AG04450 (cell line): ENCODE results near the gene GNGT2. TPM values are rescaled to one million over a fixed set of nuclear protein-coding genes. Genes with fewer than 3 reads are reported as not detected.

ENCODE experiments used
- CTCF ChIA-PET: fragments of 300-600, 350-600 bp; formaldehyde crosslinking; extraction: SDS; loops from one replicate; lab custom pipeline; 2022; ENCODE audit warnings: antibody characterized with exemption, inconsistent platforms; lab: Charles Lee
- POLR2A ChIA-PET: fragments of 350-600 bp; formaldehyde crosslinking; extraction: SDS; loops from one replicate; lab custom pipeline; 2021; ENCODE audit warnings: antibody characterized with exemption, inconsistent platforms; lab: Yijun Ruan, JAX
- DNase-seq: peaks from one replicate; pipeline ENCODE4 v3.0.0-alpha.2; 2011; ENCODE audit warnings: low read depth, low spot score
- H3K27ac ChIP-seq: one replicate; pipeline ENCODE4 v1.5.1; 2012; ENCODE audit warnings: low read depth, low read length, control low read depth
- H3K27me3 ChIP-seq: one replicate; pipeline ENCODE4 v1.6.0; 2012; ENCODE audit warnings: low read length; ENCODE audit not compliant: control insufficient read depth, insufficient read depth
- H3K4me3 ChIP-seq: 2 replicates; pipeline ENCODE4 v1.5.1; 2011; ENCODE audit warnings: mild to moderate bottlenecking, low read depth, low read length, control low read depth
- H3K9me3 ChIP-seq: 2 replicates; pipeline ENCODE4 v1.5.1; 2012; ENCODE audit warnings: low read length; ENCODE audit not compliant: control insufficient read depth, insufficient read depth
- polyA minus RNA-seq: library from RNA; depleted of rRNA, polyadenylated mRNA; stranded (reverse); fragments of >200 nt; gene quantifications from 2 replicates; pipeline ENCODE4 v1.2.3, GENCODE V29; 2011; rRNA and poly(A)+ RNA removed
- polyA plus RNA-seq: library from polyadenylated mRNA; depleted of rRNA; stranded (reverse); fragments of >200 nt; gene quantifications from 2 replicates; pipeline ENCODE4 v1.2.3, GENCODE V29; 2011; rRNA removed
- TF ChIP-seq, protein P1 (sequence below): IDR thresholded peaks from 2 replicates; pipeline ENCODE4 v1.5.1; 2011; ENCODE audit warnings: low read depth, low read length, control low read depth, inconsistent platforms

The GNGT2 gene
- 0.16 and 0.21 TPM in 2 replicates for polyA plus RNA-seq
- polyA minus RNA-seq: not detected in 2 replicates

DNA sequence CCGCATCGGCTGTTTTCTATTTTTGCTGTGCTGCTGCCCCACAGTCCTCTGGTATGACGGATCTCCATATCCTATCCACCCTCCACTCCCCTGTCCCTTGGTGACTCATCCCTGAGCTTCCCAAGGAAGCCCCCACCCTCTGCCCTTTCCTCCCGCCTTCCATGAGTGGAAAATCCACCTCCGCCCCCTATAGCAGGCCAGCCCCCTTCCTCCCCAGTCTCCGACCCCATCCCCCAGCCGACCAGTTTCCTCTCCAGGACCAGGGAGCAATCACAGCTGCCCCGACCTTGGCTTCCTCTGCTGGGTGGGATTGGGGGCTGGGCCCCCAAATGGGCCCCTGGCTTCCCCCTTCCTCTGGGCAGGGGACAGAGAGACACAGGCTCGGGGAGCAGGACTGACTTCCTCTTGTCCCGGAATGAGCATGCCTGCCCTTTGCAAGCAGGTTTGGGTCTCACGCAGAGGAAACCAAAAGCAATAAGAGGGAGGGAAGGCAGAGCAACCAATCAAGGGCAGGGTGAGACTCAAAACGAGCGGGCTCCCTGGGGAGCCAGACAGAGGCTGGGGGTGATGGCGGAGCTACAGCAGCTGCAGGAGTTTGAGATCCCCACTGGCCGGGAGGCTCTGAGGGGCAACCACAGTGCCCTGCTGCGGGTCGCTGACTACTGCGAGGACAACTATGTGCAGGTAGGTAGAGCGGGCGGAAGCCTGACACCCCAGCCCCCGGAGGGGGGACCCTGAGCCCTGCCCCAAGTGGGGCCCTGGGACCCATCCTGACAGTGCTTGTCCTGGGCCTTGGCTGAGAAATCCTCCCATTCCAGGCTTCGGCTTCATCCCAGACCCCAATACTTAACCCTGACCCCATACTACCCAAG is at the start of gene GNGT2, which contains the start of gene ABI3:
TSS of gene GNGT2 (minus strand) at position 417 of the 872 bp plus-strand sequence. CDS start 3,152 bp downstream, outside the sequence.
TSS of gene ABI3 (plus strand) at position 550 of the 872 bp plus-strand sequence. CDS start at position 568, 18 bp downstream.
- POLR2A ChIA-PET: no interaction called here
- Histone ChIP-seq H3K27me3 (peaks cover 8% of the 10 kb centered on the region), H3K9me3 (no peaks in the 10 kb centered on the region), H3K27ac (no peak within 1 kb of the TSS), H3K4me3 (no peak within 1 kb of the TSS)
- no peak for DNase-seq
- CTCF ChIA-PET: interaction anchor here (1.2 to 2.9 kb wide), 2 partner anchors 17 to 30 kb away, joined by 3 to 10 read pairs; no protein-coding TSS in a partner anchor
- TF ChIP-seq, protein P1, sequence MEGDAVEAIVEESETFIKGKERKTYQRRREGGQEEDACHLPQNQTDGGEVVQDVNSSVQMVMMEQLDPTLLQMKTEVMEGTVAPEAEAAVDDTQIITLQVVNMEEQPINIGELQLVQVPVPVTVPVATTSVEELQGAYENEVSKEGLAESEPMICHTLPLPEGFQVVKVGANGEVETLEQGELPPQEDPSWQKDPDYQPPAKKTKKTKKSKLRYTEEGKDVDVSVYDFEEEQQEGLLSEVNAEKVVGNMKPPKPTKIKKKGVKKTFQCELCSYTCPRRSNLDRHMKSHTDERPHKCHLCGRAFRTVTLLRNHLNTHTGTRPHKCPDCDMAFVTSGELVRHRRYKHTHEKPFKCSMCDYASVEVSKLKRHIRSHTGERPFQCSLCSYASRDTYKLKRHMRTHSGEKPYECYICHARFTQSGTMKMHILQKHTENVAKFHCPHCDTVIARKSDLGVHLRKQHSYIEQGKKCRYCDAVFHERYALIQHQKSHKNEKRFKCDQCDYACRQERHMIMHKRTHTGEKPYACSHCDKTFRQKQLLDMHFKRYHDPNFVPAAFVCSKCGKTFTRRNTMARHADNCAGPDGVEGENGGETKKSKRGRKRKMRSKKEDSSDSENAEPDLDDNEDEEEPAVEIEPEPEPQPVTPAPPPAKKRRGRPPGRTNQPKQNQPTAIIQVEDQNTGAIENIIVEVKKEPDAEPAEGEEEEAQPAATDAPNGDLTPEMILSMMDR: no peak

DNA sequence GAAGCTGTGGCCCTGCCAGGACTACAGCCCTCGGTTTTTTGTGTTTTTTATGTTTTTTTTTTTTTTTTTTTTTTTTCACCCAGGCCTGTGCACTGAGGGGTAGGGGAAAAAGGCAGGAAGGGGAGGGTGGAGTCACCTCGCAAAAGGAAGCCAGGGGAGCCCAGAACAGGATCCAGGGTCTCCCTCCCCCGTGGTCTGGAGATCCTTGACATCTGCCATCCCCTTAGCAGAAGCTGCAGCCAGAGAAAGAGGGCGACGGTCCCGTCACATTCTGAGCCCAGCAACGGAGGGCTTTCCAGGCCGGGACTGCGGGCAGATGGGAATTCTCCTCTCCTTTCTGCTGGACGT is 49.3 kb upstream of the GNGT2 start:
- Histone ChIP-seq H3K4me3 (peak overlapping the region; percentile 54), H3K27ac (no peak overlapping the region), H3K9me3 (no peaks in the 10 kb centered on the region), H3K27me3 (peaks cover 6% of the 10 kb centered on the region)
- DNase-seq: no peak
- ChIA-PET POLR2A (interaction anchor here (1.1 kb wide), 1 partner anchor 67 kb away, joined by 4 read pairs; no protein-coding TSS in a partner anchor), CTCF (interaction anchor here (1.4 kb wide), 1 partner anchor 31 kb away, joined by 5 read pairs; no protein-coding TSS in a partner anchor)
- TF ChIP-seq, protein P1: no peak

DNA sequence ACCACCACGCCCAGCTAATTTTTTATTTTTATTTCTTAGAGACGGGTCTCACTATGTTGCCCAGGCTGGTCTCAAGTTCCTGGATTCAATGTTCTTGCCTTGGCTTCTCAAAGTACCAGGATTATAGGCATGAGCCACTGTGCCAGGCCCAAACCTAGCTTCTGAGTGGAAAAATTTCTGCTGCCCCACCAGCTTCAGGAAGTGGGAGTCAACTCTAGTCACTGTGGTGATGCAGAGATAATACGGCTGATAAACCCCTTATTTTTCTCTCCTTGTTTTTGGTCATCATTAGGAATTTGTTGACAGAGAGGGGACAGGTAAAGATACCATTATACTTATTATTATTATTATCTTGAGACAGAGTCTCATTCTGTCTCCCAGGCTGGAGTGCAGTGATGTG is 48.0 kb upstream of the GNGT2 start:
- POLR2A ChIA-PET: no interaction called here

DNA sequence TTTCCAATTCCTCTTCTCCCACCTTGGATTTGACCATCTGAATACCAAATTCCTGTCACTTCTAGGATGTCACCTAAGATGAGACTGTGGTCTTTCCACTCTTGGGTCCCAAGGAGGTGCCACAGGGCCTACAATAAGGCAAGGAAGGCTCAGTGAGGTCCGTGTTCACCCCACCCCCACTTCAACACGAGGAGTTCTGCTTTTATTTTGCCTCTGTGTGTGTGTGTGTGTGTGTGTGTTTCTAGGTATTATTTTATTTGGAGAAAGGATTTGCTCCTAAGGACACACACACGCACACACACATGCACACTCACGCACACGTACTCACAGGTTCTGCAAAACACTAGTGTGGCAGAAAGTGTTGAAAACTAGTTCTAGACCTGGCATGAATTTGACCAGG is 44.8 kb upstream of the GNGT2 start:
- TF ChIP-seq, protein P1: no peak
- ChIA-PET CTCF (interaction anchor here (1.5 kb wide), 1 partner anchor 28 kb away, joined by 14 read pairs; no protein-coding TSS in a partner anchor), POLR2A (no interaction called here)

More for the DNA sequence above, 48.0 kb upstream of the GNGT2 start:
- CTCF ChIA-PET: interaction anchor here (1.6 kb wide), 1 partner anchor 32 kb away, joined by 3 read pairs; no protein-coding TSS in a partner anchor
- Histone ChIP-seq H3K9me3 (no peaks in the 10 kb centered on the region), H3K4me3 (no peak overlapping the region), H3K27me3 (peaks cover 6% of the 10 kb centered on the region), H3K27ac (no peak overlapping the region)
- no peak for DNase-seq
- TF ChIP-seq, protein P1: no peak

More for the DNA sequence above, 44.8 kb upstream of the GNGT2 start:
- H3K27ac ChIP-seq: no peak overlapping the region
- no peak for DNase-seq
- no peak overlapping the region for H3K4me3 ChIP-seq
- H3K27me3 ChIP-seq: peaks cover 12% of the 10 kb centered on the region
- H3K9me3 ChIP-seq: no peaks in the 10 kb centered on the region
